ENCODE data around the gene MLLT10. TPM values are rescaled to one million over a fixed set of nuclear protein-coding genes. Genes with fewer than 3 reads are reported as not detected.

MLLT10 gene
- total RNA-seq, 1 experiment from 2014 or later = 58.4 TPM

DNA sequence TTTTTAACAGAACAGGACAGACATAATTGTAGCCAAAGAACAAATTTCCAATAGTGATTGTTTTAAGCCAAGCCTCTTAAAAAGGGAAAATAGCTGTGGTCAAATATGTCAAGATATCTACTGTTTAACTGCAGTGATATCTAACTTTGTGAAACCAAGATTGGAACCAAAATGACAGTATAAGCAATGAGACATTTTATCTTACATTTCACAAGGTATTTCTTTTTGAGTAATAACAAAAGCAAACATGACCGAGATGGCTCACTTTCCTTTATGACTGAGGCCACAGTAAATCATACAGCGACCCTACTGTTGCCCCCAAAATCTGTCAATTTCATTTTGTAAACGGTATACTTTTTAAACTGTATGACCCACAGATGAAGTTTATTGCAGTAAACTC, 215.8 kb downstream of the MLLT10 start:
- no TSS peak for BruUV-seq (replicated peaks)
- ChIA-PET POLR2A (ENCODE audit: low non-redundant PET) (no interaction called here), CTCF (no interaction called here)
- H3K4me1 ChIP-seq (ENCODE audit: insufficient read depth, low read length, poor library complexity, severe bottlenecking) = no peaks in the 10 kb centered on the region
- no peak for TF ChIP-seq EZH2 (IDR thresholded peaks at IDR 0.05; ENCODE audit: borderline replicate concordance, low read depth, low read length, poor library complexity, severe bottlenecking)
- TF ChIP-seq CTCF (conservative IDR thresholded peaks at IDR 0.05; ENCODE audit: low read depth, low read length) = no peak
- intact Hi-C loops (cut with micrococcal nuclease; ENCODE audit: unreplicated experiment) = no loop called here
- H3K27ac ChIP-seq (ENCODE audit: low read depth, low read length, poor library complexity, severe bottlenecking) = no peak overlapping the region
- no peaks in the 10 kb centered on the region for H3K27me3 ChIP-seq (replicated peaks; ENCODE audit: insufficient read depth, low read depth, low read length, poor library complexity)
- no peaks in the 10 kb centered on the region for H3K9me3 ChIP-seq (ENCODE audit: low read depth, low read length, poor library complexity, severe bottlenecking)
- no peaks in the 10 kb centered on the region for H3K36me3 ChIP-seq (ENCODE audit: insufficient read depth, low read length, poor library complexity, severe bottlenecking)
- H3K4me3 ChIP-seq (ENCODE audit: low read depth, low read length, poor library complexity, severe bottlenecking) = no peak overlapping the region
- DNase-seq (ENCODE audit: low spot score) = no peak

GRCh38 chr10:21750424-21750823, 216.4 kb downstream of the MLLT10 start:
- H3K27me3 ChIP-seq (replicated peaks; ENCODE audit: insufficient read depth, low read depth, low read length, poor library complexity) = no peaks in the 10 kb centered on the region
- no peak for DNase-seq (ENCODE audit: low spot score)
- no peak overlapping the region for H3K27ac ChIP-seq (ENCODE audit: low read depth, low read length, poor library complexity, severe bottlenecking)
- no TSS peak for BruUV-seq (replicated peaks)
- no peaks in the 10 kb centered on the region for H3K9me3 ChIP-seq (ENCODE audit: low read depth, low read length, poor library complexity, severe bottlenecking)
- no peak overlapping the region for H3K4me3 ChIP-seq (ENCODE audit: low read depth, low read length, poor library complexity, severe bottlenecking)
- no peaks in the 10 kb centered on the region for H3K4me1 ChIP-seq (ENCODE audit: insufficient read depth, low read length, poor library complexity, severe bottlenecking)
- no peaks in the 10 kb centered on the region for H3K36me3 ChIP-seq (ENCODE audit: insufficient read depth, low read length, poor library complexity, severe bottlenecking)
- intact Hi-C loops (cut with micrococcal nuclease; ENCODE audit: unreplicated experiment) = no loop called here
- POLR2A ChIA-PET (ENCODE audit: low non-redundant PET) = no interaction called here
- TF ChIP-seq EZH2 (IDR thresholded peaks at IDR 0.05; ENCODE audit: borderline replicate concordance, low read depth, low read length, poor library complexity, severe bottlenecking) (no peak), CTCF (conservative IDR thresholded peaks at IDR 0.05; ENCODE audit: low read depth, low read length) (no peak)
- CTCF ChIA-PET = no interaction called here

DNA sequence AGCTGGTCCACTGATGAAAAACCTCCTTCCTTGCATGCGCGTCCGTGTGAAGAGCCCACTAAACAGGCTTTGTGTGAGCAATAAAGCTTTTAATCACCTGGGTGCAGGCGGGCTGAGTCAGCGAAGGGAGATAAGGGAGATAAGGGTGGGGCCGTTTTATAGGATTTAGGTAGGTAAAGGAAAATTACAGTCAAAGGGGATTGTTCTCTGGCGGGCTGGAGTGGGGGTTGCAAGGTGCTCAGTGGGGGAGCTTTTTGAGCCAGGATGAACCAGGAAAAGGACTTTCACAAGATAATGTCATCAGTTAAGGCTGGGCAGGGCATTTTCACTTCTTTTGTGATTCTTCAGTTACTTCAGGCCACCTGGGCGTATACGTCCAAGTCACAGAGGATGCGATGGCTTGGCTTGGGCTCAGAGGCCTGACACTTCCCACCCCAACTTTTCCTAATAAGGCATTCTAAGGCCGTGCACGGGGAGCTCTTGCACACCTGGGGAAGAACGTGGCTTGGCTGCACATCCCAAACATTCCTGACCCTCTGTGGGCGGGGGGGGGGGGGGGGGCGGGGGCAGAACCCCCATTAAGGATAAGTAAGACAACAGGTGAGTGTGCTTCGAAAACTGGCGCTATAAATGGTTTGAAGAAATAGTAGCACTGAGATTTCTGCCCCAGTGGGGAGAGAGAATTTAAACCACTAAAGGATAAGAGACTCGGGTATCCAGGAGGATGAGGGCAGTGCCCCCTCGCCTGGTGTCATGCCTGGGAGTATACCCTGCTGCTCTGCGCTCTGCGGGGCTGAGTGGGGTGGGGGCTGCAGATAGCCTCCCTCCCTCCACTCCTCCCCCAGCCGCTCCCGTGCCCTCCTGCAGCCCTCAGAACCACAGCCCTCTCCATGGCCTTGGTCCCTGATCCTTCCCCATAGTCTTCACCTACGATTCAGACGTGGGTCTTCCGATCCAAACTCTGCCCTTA, 217.6 kb downstream of the MLLT10 start:
- DNase-seq (ENCODE audit: low spot score) = no peak
- Histone ChIP-seq H3K4me1 (ENCODE audit: insufficient read depth, low read length, poor library complexity, severe bottlenecking) (no peaks in the 10 kb centered on the region), H3K27me3 (replicated peaks; ENCODE audit: insufficient read depth, low read depth, low read length, poor library complexity) (no peaks in the 10 kb centered on the region), H3K27ac (ENCODE audit: low read depth, low read length, poor library complexity, severe bottlenecking) (no peak overlapping the region), H3K9me3 (ENCODE audit: low read depth, low read length, poor library complexity, severe bottlenecking) (no peaks in the 10 kb centered on the region), H3K36me3 (ENCODE audit: insufficient read depth, low read length, poor library complexity, severe bottlenecking) (no peaks in the 10 kb centered on the region), H3K4me3 (ENCODE audit: low read depth, low read length, poor library complexity, severe bottlenecking) (no peak overlapping the region)
- TF ChIP-seq EZH2 (IDR thresholded peaks at IDR 0.05; ENCODE audit: borderline replicate concordance, low read depth, low read length, poor library complexity, severe bottlenecking) = no peak
- no peak for TF ChIP-seq CTCF (conservative IDR thresholded peaks at IDR 0.05; ENCODE audit: low read depth, low read length)
- ChIA-PET CTCF (no interaction called here), POLR2A (ENCODE audit: low non-redundant PET) (no interaction called here)
- intact Hi-C loops (cut with micrococcal nuclease; ENCODE audit: unreplicated experiment) = no loop called here
- no TSS peak for BruUV-seq (replicated peaks)
